AG04450 (cell line): ENCODE measurements around the gene SH3PXD2A. TPM values are rescaled to one million over a fixed set of nuclear protein-coding genes. Genes with fewer than 3 reads are reported as not detected.

Experiments
- CTCF ChIA-PET: fragments of 300-600, 350-600 bp; formaldehyde crosslinking; extraction: SDS; loops from one replicate; lab custom pipeline; 2022; ENCODE audit warnings: antibody characterized with exemption, inconsistent platforms; lab: Charles Lee
- POLR2A ChIA-PET: fragments of 350-600 bp; formaldehyde crosslinking; extraction: SDS; loops from one replicate; lab custom pipeline; 2021; ENCODE audit warnings: antibody characterized with exemption, inconsistent platforms; lab: Yijun Ruan, JAX
- DNase-seq: peaks from one replicate; pipeline ENCODE4 v3.0.0-alpha.2; 2011; ENCODE audit warnings: low read depth, low spot score
- H3K27ac ChIP-seq: one replicate; pipeline ENCODE4 v1.5.1; 2012; ENCODE audit warnings: low read depth, low read length, control low read depth
- H3K27me3 ChIP-seq: one replicate; pipeline ENCODE4 v1.6.0; 2012; ENCODE audit warnings: low read length; ENCODE audit not compliant: control insufficient read depth, insufficient read depth
- H3K4me3 ChIP-seq: 2 replicates; pipeline ENCODE4 v1.5.1; 2011; ENCODE audit warnings: mild to moderate bottlenecking, low read depth, low read length, control low read depth
- H3K9me3 ChIP-seq: 2 replicates; pipeline ENCODE4 v1.5.1; 2012; ENCODE audit warnings: low read length; ENCODE audit not compliant: control insufficient read depth, insufficient read depth
- polyA plus RNA-seq: library from polyadenylated mRNA; depleted of rRNA; stranded (reverse); fragments of >200 nt; gene quantifications from 2 replicates; pipeline ENCODE4 v1.2.3, GENCODE V29; 2011
- TF ChIP-seq, protein P1 (sequence below): IDR thresholded peaks from 2 replicates; pipeline ENCODE4 v1.5.1; 2011; ENCODE audit warnings: low read depth, low read length, control low read depth, inconsistent platforms

Gene SH3PXD2A
- polyA plus RNA-seq, 1 experiment = 22.9 TPM

DNA sequence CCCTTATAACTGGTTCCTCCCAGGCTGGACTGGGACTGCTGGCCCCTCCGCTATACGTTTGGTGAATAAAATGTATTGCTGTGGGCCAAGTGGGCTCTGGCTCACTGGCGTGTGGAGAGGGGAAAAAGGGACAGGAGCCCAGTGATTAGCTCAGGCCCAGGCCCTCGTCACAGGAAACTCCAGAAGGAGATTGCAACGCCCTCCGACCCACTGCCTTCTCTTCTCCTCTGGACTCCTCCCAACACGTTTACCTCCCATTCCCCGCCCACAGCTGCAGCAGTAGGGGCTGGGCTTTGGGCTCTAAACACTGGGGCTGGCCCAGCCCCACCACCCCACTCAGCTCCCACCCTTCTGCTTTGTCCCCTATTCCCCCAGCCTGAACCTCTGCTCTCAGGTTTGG is 188.0 kb downstream of the SH3PXD2A start:
- POLR2A ChIA-PET = interaction anchor here (1.4 to 1.8 kb wide), 4 partner anchors 9 to 21 kb away, joined by 3 to 6 read pairs (median 4); no protein-coding TSS in a partner anchor
- CTCF ChIA-PET = interaction anchor here (2.1 to 4.9 kb wide), 2 partner anchors 8 to 18 kb away, joined by 8 to 53 read pairs; no protein-coding TSS in a partner anchor
- no peak for DNase-seq
- Histone ChIP-seq H3K4me3 (no peak overlapping the region), H3K27ac (peak overlapping the region; percentile 21), H3K9me3 (no peaks in the 10 kb centered on the region; the same call in 1 of the 2 replicates), H3K27me3 (no peaks in the 10 kb centered on the region)
- TF ChIP-seq, protein P1, sequence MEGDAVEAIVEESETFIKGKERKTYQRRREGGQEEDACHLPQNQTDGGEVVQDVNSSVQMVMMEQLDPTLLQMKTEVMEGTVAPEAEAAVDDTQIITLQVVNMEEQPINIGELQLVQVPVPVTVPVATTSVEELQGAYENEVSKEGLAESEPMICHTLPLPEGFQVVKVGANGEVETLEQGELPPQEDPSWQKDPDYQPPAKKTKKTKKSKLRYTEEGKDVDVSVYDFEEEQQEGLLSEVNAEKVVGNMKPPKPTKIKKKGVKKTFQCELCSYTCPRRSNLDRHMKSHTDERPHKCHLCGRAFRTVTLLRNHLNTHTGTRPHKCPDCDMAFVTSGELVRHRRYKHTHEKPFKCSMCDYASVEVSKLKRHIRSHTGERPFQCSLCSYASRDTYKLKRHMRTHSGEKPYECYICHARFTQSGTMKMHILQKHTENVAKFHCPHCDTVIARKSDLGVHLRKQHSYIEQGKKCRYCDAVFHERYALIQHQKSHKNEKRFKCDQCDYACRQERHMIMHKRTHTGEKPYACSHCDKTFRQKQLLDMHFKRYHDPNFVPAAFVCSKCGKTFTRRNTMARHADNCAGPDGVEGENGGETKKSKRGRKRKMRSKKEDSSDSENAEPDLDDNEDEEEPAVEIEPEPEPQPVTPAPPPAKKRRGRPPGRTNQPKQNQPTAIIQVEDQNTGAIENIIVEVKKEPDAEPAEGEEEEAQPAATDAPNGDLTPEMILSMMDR = no peak

- H3K4me3 ChIP-seq = no peak overlapping the region
- H3K27me3 ChIP-seq = no peaks in the 10 kb centered on the region
- DNase-seq = no peak
- H3K27ac ChIP-seq = peak overlapping the region; percentile 21
- H3K9me3 ChIP-seq = no peaks in the 10 kb centered on the region; the same call in 1 of the 2 replicates
- TF ChIP-seq, protein P1 = no peak
- CTCF ChIA-PET = interaction anchor here (1.1 to 4.9 kb wide), 3 partner anchors 8 to 61 kb away, joined by 3 to 53 read pairs (median 8); no protein-coding TSS in a partner anchor
- POLR2A ChIA-PET = interaction anchor here (1.7 to 1.8 kb wide), 2 partner anchors 10 to 12 kb away, joined by 4 to 6 read pairs; no protein-coding TSS in a partner anchor
Observed at GRCh38 chr10:103666762-103667150, 188.6 kb downstream of the SH3PXD2A start.

DNA sequence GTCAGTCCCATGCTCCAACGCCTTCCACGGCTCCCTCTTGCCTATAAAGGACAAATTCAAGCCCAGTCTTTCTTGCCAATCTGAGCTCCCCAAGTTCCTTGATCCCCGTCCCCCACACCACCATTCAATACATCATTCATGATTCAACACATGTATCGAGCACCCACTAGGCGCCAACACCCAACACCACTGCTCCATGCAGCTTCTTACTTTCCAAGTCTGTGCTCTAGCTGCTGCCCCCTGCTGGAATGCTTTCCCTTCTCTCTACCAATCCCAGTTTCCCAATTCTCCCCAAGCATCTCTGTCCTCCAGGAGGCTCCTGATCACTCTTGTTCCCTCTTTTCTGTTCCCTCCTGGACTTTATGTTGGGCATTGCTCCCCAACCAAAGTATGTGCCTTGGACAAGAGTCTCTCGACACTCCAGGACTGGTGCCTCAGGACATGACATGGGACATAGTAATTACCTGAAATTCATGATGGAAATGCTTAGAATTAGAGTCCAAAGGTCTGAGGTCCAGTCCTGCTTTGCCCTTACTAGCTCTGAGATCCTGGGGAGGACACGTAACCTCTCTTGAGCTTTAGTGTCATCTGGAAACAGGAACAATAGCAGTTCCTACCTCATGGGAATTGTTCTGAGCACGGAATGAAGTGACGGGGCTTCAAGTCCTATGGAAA is 189.2 kb downstream of the SH3PXD2A start:
- DNase-seq = no peak
- TF ChIP-seq, protein P1 = peak; percentile 53
- POLR2A ChIA-PET = interaction anchor here (1.7 kb wide), 1 partner anchor 12 kb away, joined by 6 read pairs; no protein-coding TSS in a partner anchor
- Histone ChIP-seq H3K27me3 (no peaks in the 10 kb centered on the region), H3K4me3 (no peak overlapping the region), H3K9me3 (no peaks in the 10 kb centered on the region; the same call in 1 of the 2 replicates), H3K27ac (no peak overlapping the region)
- CTCF ChIA-PET = interaction anchor here (1.1 to 4.9 kb wide), 3 partner anchors 9 to 61 kb away, joined by 3 to 53 read pairs (median 8); no protein-coding TSS in a partner anchor

DNA sequence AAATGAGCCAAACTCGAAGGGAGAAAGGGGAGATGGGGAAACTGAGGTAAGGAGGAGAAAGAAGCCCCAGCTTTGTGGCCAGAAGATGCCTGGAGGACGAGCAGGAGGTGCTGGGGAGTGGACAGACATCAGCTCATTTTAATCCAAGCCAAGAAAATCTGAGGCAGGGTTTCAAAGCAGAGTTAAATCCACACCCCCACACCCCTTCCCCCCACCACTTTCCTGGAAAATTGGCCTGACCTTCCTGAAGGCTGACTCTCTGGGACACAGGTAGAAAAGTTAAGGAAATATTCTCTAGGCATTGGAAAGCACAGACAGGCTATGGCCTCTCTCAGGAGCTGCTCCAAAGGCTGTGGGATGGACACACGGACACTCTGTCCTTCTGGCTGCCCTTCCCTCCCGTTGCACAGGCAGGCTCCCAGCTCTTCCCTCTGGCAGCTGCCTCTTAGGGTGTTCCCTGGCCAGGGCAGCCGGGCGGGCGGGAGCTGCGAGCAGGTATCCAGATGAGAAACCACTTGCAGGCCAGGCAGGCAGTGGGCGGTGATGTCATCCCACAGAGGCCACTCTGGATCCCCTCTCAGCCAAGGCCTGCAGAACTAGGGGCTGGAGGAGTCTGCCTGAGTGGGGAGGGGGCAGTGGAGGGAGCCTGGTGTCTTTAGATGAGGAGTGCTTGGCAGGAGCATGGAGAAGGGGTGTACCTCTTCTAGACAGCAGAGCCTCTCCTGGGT is 190.1 kb downstream of the SH3PXD2A start:
- Histone ChIP-seq H3K9me3 (no peaks in the 10 kb centered on the region; the same call in 1 of the 2 replicates), H3K27me3 (no peaks in the 10 kb centered on the region), H3K27ac (no peak overlapping the region), H3K4me3 (no peak overlapping the region)
- TF ChIP-seq, protein P1 = no peak
- CTCF ChIA-PET = interaction anchor here (0.8 to 4.9 kb wide), 5 partner anchors 10 to 60 kb away, joined by 3 to 53 read pairs (median 4); no protein-coding TSS in a partner anchor
- no peak for DNase-seq
- POLR2A ChIA-PET = interaction anchor here (1.7 kb wide), 1 partner anchor 13 kb away, joined by 6 read pairs; no protein-coding TSS in a partner anchor
